Fibroblast of pulmonary artery (primary cell): ENCODE results near the gene SLC15A3.

Experiments used
- DNase-seq: peaks from one replicate; pipeline ENCODE4 v3.0.0-alpha.2; 2010; ENCODE audit warnings: low read depth
- H3K4me3 ChIP-seq: replicated peaks from 2 replicates; pipeline ENCODE4 v1.5.1; 2011; ENCODE audit warnings: low read depth, mild to moderate bottlenecking, control low read depth, low read length, moderate library complexity
- TF ChIP-seq, protein P1 (sequence below): IDR thresholded peaks from 2 replicates; pipeline ENCODE4 v1.5.1; 2011; ENCODE audit warnings: mild to moderate bottlenecking, control low read depth, low read length, inconsistent platforms; ENCODE audit errors: missing control alignments

SLC15A3 gene

DNA sequence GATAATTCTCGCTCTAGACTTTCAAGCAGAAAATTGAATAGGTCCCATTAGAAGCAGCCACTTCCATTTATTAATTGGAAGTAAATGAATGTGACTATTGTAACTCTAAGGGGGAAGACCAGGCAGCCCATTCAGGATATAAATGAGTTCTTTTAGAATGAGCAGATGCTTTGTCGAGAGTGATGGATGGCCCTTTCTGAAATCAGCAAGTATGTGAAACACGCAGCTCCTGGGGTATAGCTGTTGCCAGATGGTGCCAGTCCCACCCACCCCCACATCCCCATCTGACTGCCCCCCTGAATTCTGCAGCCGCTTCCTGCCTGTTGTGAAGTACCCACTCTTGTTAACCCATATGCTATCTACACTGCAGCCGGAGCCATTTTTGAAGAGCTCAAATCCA is 3.7 kb downstream of the SLC15A3 start:
- no peak for DNase-seq
- no peak overlapping the region for H3K4me3 ChIP-seq
- TF ChIP-seq, protein P1, sequence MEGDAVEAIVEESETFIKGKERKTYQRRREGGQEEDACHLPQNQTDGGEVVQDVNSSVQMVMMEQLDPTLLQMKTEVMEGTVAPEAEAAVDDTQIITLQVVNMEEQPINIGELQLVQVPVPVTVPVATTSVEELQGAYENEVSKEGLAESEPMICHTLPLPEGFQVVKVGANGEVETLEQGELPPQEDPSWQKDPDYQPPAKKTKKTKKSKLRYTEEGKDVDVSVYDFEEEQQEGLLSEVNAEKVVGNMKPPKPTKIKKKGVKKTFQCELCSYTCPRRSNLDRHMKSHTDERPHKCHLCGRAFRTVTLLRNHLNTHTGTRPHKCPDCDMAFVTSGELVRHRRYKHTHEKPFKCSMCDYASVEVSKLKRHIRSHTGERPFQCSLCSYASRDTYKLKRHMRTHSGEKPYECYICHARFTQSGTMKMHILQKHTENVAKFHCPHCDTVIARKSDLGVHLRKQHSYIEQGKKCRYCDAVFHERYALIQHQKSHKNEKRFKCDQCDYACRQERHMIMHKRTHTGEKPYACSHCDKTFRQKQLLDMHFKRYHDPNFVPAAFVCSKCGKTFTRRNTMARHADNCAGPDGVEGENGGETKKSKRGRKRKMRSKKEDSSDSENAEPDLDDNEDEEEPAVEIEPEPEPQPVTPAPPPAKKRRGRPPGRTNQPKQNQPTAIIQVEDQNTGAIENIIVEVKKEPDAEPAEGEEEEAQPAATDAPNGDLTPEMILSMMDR, result no peak

DNA sequence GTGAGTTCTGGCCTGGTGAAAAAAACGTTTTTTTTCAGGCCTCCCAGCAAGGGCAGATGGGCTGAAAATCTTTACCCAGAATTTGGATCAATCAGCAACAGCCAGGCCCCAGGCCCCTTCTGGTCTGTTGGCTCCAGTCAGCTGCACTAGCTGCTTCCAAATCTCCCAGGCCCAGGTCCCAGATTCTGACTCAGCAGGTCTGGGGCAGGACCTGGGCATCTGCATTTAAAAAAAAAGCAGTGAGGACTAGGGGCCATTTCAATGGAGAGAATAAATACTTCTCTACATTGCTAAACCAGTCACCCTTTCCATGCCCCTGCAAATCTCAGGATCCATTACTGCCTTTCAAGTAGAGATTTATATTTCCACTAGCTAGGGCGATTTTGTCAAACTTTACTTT is 4.3 kb downstream of the SLC15A3 start:
- no peak overlapping the region for H3K4me3 ChIP-seq
- no peak for DNase-seq
- TF ChIP-seq, protein P1, result no peak

DNA sequence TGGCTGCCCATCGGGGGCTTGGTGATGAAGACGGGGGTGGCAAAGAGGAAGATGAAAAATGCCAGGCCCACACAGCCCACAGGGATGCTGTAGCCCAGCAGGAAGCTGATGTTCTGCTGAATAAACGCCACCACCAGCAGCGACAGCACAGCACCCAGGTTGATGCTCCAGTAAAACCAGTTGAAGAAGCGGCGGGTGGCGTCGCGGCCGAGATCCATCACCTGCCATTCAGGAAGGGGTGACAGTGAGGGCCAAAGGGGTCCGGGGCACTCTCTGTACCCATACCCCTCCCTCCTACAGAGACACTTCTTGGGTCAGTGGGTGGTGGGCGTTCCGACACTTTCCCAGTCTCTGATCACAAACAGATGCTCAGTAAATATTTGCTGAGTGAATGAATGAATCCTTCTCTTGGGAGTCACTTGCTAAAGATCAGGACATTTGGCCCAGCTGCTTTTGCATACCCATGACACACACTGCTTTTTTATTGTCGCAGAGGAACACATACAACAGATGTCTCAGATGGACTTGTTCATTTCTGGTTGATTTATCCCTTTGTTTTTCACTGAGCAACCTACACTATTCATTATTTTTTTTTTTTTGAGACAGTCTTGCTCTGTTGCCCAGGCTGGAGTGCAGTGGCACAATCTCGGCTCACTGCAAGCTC is 5.2 kb downstream of the SLC15A3 start:
- DNase-seq, result no peak
- H3K4me3 ChIP-seq, result no peak overlapping the region
- TF ChIP-seq, protein P1, result no peak

DNA sequence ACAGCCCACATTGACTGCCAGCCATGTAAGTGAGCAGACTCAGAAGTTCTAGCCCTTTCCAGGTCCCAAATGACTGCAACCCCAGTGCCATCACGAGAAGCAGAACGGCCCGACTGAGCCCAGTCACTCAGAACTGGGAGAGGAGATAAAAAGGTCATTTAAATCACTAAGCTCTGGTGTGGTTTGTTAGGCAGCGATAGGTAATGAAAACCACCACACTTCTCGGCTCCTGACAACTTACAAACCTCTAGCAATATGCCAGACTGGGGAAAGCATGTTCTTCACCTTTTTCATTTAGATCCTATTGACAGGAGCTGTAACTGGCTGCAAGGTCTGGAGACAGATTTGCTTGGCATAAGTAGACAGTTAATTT is 6.7 kb downstream of the SLC15A3 start:
- no peak overlapping the region for H3K4me3 ChIP-seq
- TF ChIP-seq, protein P1, result no peak
- no peak for DNase-seq

DNA sequence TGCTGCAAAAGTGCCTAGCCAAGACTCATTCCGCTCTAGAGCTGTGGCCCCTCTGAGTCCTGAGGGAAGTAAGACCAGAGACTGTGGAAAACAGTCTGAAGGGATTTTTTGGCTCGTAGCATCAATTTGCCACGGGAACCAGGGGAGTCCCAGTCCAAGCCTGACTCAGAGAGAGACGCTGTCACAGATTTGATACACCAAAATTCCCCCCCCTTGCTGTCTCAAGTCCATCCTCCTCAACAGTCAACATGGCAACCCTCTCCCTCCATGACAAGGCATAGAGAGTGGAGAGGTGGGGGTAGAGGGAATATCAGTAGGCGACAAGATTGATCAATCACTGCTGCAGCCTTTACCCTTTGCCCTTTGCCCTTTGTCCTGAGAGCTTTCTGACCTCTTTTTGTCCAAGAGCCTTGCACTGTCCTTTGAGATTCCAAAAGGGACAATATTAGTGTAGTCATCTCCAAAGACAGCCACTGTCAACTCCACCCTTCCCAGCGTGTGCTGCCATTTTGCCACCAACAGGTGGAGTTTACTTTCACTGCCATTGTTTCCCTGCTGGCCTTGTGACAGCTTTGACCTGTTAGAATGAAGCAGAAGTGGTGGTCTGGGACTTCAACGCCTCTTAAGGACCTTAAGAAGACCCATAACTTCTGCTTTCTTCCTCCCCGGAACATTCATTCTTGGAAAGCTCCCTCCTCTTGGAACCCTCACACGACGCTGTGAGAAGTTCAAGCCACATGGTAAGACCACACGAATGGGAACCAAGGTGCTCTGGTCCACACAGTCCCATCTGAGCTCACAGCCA is 7.3 kb downstream of the SLC15A3 start:
- TF ChIP-seq, protein P1, result peak; percentile 27
- no peak for DNase-seq
- H3K4me3 ChIP-seq, result no peak overlapping the region

DNA sequence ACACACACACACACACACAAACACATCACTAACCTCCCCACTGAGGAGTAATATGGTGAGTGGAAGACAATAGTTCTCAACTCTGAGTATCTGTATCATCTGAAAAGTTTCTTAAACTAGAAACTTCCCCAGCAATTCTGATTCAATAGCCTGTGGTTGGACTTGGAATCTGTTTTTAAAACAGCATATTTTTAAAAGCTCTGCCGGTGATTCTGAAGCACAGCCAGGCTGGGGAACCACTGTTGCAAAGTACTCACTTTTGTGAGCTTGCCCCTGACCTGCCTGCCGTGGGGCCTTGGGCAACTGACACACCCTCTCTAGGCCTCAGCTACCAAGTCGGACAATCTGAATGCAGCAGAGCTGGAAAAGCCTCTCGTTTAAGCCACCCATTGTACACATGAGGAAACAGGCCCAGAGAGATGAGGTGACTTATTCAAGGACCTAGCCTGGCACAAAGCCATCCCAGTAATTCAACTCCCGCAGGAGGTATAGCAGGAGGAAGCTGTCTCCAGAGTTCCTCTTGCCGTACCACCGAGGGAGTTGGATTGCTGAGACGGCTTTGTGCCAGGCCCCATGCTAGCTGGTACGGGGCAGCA is 8.9 kb downstream of the SLC15A3 start:
- H3K4me3 ChIP-seq, result no peak overlapping the region
- DNase-seq, result no peak
- TF ChIP-seq, protein P1, result no peak

DNA sequence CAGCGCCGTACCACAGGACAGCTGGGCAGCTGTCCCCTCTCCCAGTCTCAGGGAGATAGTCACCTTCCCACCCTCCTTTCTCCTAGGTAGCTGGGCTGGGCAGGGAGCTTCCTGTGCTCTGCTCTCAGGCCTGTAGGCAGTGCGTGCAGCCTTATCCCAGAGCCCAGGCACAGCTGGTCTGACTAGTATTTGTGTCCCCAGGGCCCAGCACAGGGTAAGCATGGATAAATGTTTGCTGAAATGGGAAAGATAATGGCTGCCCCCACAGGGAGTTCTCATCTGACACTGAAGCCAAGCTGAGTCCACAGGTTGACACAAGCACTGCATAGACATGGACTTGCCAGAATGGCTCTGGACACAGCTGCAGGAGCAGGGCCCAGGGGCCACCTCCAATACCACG is 9.8 kb downstream of the SLC15A3 start:
- TF ChIP-seq, protein P1, result no peak
- no peak overlapping the region for H3K4me3 ChIP-seq
- no peak for DNase-seq
